Measurements from ENCODE around the gene BCL2A1.

Gene BCL2A1

GRCh38 chr15:79987969-79988368, 17.0 kb upstream of the BCL2A1 start:
- Histone ChIP-seq H3K9me3 (ENCODE audit: control insufficient read depth, low read length) (no peaks in the 10 kb centered on the region), H3K4me1 (ENCODE audit: control insufficient read depth, insufficient read depth, low read length) (no peaks in the 10 kb centered on the region), H3K36me3 (ENCODE audit: control insufficient read depth, insufficient read depth, low read length) (no peaks in the 10 kb centered on the region), H3K4me3 (ENCODE audit: low read length) (no peak overlapping the region), H3K9ac (ENCODE audit: low read length) (no peak overlapping the region), H3K27me3 (ENCODE audit: control insufficient read depth, insufficient read depth, low read length) (no peaks in the 10 kb centered on the region)

- no peak overlapping the region for H3K9ac ChIP-seq (ENCODE audit: low read length)
Observed at GRCh38 chr15:79987569-79987955, 16.6 kb upstream of the BCL2A1 start.

GRCh38 chr15:79981831-79982455, 10.9 kb upstream of the BCL2A1 start:
- Histone ChIP-seq H3K27me3 (ENCODE audit: control insufficient read depth, insufficient read depth, low read length) (no peaks in the 10 kb centered on the region), H3K36me3 (ENCODE audit: control insufficient read depth, insufficient read depth, low read length) (no peaks in the 10 kb centered on the region), H3K4me1 (ENCODE audit: control insufficient read depth, insufficient read depth, low read length) (no peaks in the 10 kb centered on the region), H3K9me3 (ENCODE audit: control insufficient read depth, low read length) (no peaks in the 10 kb centered on the region), H3K9ac (ENCODE audit: low read length) (no peak overlapping the region), H3K4me3 (ENCODE audit: low read length) (no peak overlapping the region)

More at GRCh38 chr15:79987569-79987955, 16.6 kb upstream of the BCL2A1 start:
- Histone ChIP-seq H3K36me3 (ENCODE audit: control insufficient read depth, insufficient read depth, low read length) (no peaks in the 10 kb centered on the region), H3K9me3 (ENCODE audit: control insufficient read depth, low read length) (no peaks in the 10 kb centered on the region), H3K4me1 (ENCODE audit: control insufficient read depth, insufficient read depth, low read length) (no peaks in the 10 kb centered on the region), H3K4me3 (ENCODE audit: low read length) (no peak overlapping the region), H3K27me3 (ENCODE audit: control insufficient read depth, insufficient read depth, low read length) (no peaks in the 10 kb centered on the region)

GRCh38 chr15:79978655-79979514, 7.9 kb upstream of the BCL2A1 start:
- H3K4me1 ChIP-seq (ENCODE audit: control insufficient read depth, insufficient read depth, low read length) = no peaks in the 10 kb centered on the region
- no peak overlapping the region for H3K4me3 ChIP-seq (ENCODE audit: low read length)
- no peaks in the 10 kb centered on the region for H3K27me3 ChIP-seq (ENCODE audit: control insufficient read depth, insufficient read depth, low read length)
- no peak overlapping the region for H3K9ac ChIP-seq (ENCODE audit: low read length)
- no peaks in the 10 kb centered on the region for H3K36me3 ChIP-seq (ENCODE audit: control insufficient read depth, insufficient read depth, low read length)
- no peaks in the 10 kb centered on the region for H3K9me3 ChIP-seq (ENCODE audit: control insufficient read depth, low read length)

GRCh38 chr15:79978260-79978654, 7.3 kb upstream of the BCL2A1 start:
- no peaks in the 10 kb centered on the region for H3K4me1 ChIP-seq (ENCODE audit: control insufficient read depth, insufficient read depth, low read length)
- H3K36me3 ChIP-seq (ENCODE audit: control insufficient read depth, insufficient read depth, low read length) = no peaks in the 10 kb centered on the region
- no peak overlapping the region for H3K4me3 ChIP-seq (ENCODE audit: low read length)
- no peaks in the 10 kb centered on the region for H3K9me3 ChIP-seq (ENCODE audit: control insufficient read depth, low read length)
- no peaks in the 10 kb centered on the region for H3K27me3 ChIP-seq (ENCODE audit: control insufficient read depth, insufficient read depth, low read length)
- H3K9ac ChIP-seq (ENCODE audit: low read length) = no peak overlapping the region

GRCh38 chr15:79977431-79978054, 6.5 kb upstream of the BCL2A1 start:
- H3K4me3 ChIP-seq (ENCODE audit: low read length) = no peak overlapping the region
- H3K27me3 ChIP-seq (ENCODE audit: control insufficient read depth, insufficient read depth, low read length) = no peaks in the 10 kb centered on the region
- no peaks in the 10 kb centered on the region for H3K9me3 ChIP-seq (ENCODE audit: control insufficient read depth, low read length)
- no peaks in the 10 kb centered on the region for H3K4me1 ChIP-seq (ENCODE audit: control insufficient read depth, insufficient read depth, low read length)
- no peaks in the 10 kb centered on the region for H3K36me3 ChIP-seq (ENCODE audit: control insufficient read depth, insufficient read depth, low read length)
- no peak overlapping the region for H3K9ac ChIP-seq (ENCODE audit: low read length)

GRCh38 chr15:79973456-79974195, 2.6 kb upstream of the BCL2A1 start:
- Histone ChIP-seq H3K27me3 (ENCODE audit: control insufficient read depth, insufficient read depth, low read length) (no peaks in the 10 kb centered on the region), H3K36me3 (ENCODE audit: control insufficient read depth, insufficient read depth, low read length) (no peaks in the 10 kb centered on the region), H3K9me3 (ENCODE audit: control insufficient read depth, low read length) (no peaks in the 10 kb centered on the region), H3K9ac (ENCODE audit: low read length) (no peak overlapping the region), H3K4me3 (ENCODE audit: low read length) (no peak overlapping the region), H3K4me1 (ENCODE audit: control insufficient read depth, insufficient read depth, low read length) (no peaks in the 10 kb centered on the region)

- H3K36me3 ChIP-seq (ENCODE audit: control insufficient read depth, insufficient read depth, low read length) = no peaks in the 10 kb centered on the region
Observed at GRCh38 chr15:79972863-79973262, 1.9 kb upstream of the BCL2A1 start.

GRCh38 chr15:79970181-79970580, 815 bp downstream of the BCL2A1 start:
- Histone ChIP-seq H3K9ac (ENCODE audit: low read length) (no peak overlapping the region), H3K9me3 (ENCODE audit: control insufficient read depth, low read length) (no peaks in the 10 kb centered on the region)

More at GRCh38 chr15:79972863-79973262, 1.9 kb upstream of the BCL2A1 start:
- no peak overlapping the region for H3K4me3 ChIP-seq (ENCODE audit: low read length)
- H3K9me3 ChIP-seq (ENCODE audit: control insufficient read depth, low read length) = no peaks in the 10 kb centered on the region
- no peaks in the 10 kb centered on the region for H3K27me3 ChIP-seq (ENCODE audit: control insufficient read depth, insufficient read depth, low read length)
- H3K4me1 ChIP-seq (ENCODE audit: control insufficient read depth, insufficient read depth, low read length) = no peaks in the 10 kb centered on the region
- no peak overlapping the region for H3K9ac ChIP-seq (ENCODE audit: low read length)

GRCh38 chr15:79969146-79969545, 1.9 kb downstream of the BCL2A1 start:
- H3K9me3 ChIP-seq (ENCODE audit: control insufficient read depth, low read length) = no peaks in the 10 kb centered on the region
- no peak overlapping the region for H3K4me3 ChIP-seq (ENCODE audit: low read length)
- no peak overlapping the region for H3K9ac ChIP-seq (ENCODE audit: low read length)
- H3K4me1 ChIP-seq (ENCODE audit: control insufficient read depth, insufficient read depth, low read length) = no peaks in the 10 kb centered on the region
- no peaks in the 10 kb centered on the region for H3K27me3 ChIP-seq (ENCODE audit: control insufficient read depth, insufficient read depth, low read length)
- H3K36me3 ChIP-seq (ENCODE audit: control insufficient read depth, insufficient read depth, low read length) = no peaks in the 10 kb centered on the region

More at GRCh38 chr15:79970181-79970580, 815 bp downstream of the BCL2A1 start:
- H3K36me3 ChIP-seq (ENCODE audit: control insufficient read depth, insufficient read depth, low read length) = no peaks in the 10 kb centered on the region
- no peaks in the 10 kb centered on the region for H3K4me1 ChIP-seq (ENCODE audit: control insufficient read depth, insufficient read depth, low read length)
- no peaks in the 10 kb centered on the region for H3K27me3 ChIP-seq (ENCODE audit: control insufficient read depth, insufficient read depth, low read length)
- H3K4me3 ChIP-seq (ENCODE audit: low read length) = no peak overlapping the region

- no peaks in the 10 kb centered on the region for H3K9me3 ChIP-seq (ENCODE audit: control insufficient read depth, low read length)
- no peaks in the 10 kb centered on the region for H3K36me3 ChIP-seq (ENCODE audit: control insufficient read depth, insufficient read depth, low read length)
- no peak overlapping the region for H3K4me3 ChIP-seq (ENCODE audit: low read length)
- H3K9ac ChIP-seq (ENCODE audit: low read length) = no peak overlapping the region
- no peaks in the 10 kb centered on the region for H3K27me3 ChIP-seq (ENCODE audit: control insufficient read depth, insufficient read depth, low read length)
- no peaks in the 10 kb centered on the region for H3K4me1 ChIP-seq (ENCODE audit: control insufficient read depth, insufficient read depth, low read length)
Observed at GRCh38 chr15:79967298-79968182, 3.5 kb downstream of the BCL2A1 start.

All from mucosa of stomach (tissue), 1 donor.